Tibial nerve (tissue), 4 donors: ENCODE measurements around the gene CTNNA2. TPM values are rescaled to one million over a fixed set of nuclear protein-coding genes. Genes with fewer than 3 reads are reported as not detected.

Source experiments
- DNase-seq, 2 donors: peaks; one replicate each; pipeline ENCODE4 v3.0.0-alpha.2; 2019; ENCODE audit warnings: low spot score in 2 of 2
- H3K27ac ChIP-seq, 4 donors: fragments of 200-600 bp; sonication (generic) in 3 of 4; one replicate each; pipeline ENCODE4 v1.5.1; 2017 to 2019; ENCODE audit warnings: mild to moderate bottlenecking in 1 of 4
- H3K27me3 ChIP-seq, 2 donors: fragments of 200-600 bp; sonication (generic) in 1 of 2; one replicate each; pipeline versions ENCODE4 v1.5.1 to v1.6.0; 2017 to 2019
- H3K36me3 ChIP-seq, 3 donors: fragments of 200-600 bp; sonication (generic); one replicate each; pipeline ENCODE4 v1.5.1; 2018 to 2019
- H3K4me1 ChIP-seq, 4 donors: fragments of 200-600 bp; sonication (generic) in 3 of 4; one replicate each; pipeline ENCODE4 v1.5.1; 2017 to 2019
- H3K4me3 ChIP-seq, 4 donors: fragments of 200-600 bp; sonication (generic) in 3 of 4; one replicate each; pipeline ENCODE4 v1.5.1; 2017 to 2019; ENCODE audit warnings: mild to moderate bottlenecking in 1 of 4, moderate library complexity in 1 of 4
- H3K9me3 ChIP-seq, 4 donors: fragments of 200-600 bp; sonication (generic) in 3 of 4; one replicate each; pipeline ENCODE4 v1.5.1; 2017 to 2019
- EP300 ChIP-seq, 2 donors: sonication (generic); formaldehyde crosslinking; IDR thresholded peaks; one replicate each; pipeline ENCODE4 v1.6.1; 2017; ENCODE audit warnings: antibody characterized with exemption in 2 of 2, mild to moderate bottlenecking in 1 of 2
- POLR2A ChIP-seq, 2 donors: fragments of 450-650 bp; IDR thresholded peaks; one replicate each; pipeline ENCODE4 v1.6.1; 2017; ENCODE audit warnings: antibody characterized with exemption in 2 of 2, mild to moderate bottlenecking in 2 of 2, moderate library complexity in 2 of 2
- WGBS, 2 donors: methylation state at CpG; one replicate each; pipeline ENCODE4 v1.1.5; 2018; 5-methylcytosine and 5-hydroxymethylcytosine counted together
- total RNA-seq, 4 donors: library from RNA; depleted of rRNA; stranded (reverse); fragments of >200 nt; gene quantifications; one replicate each; pipeline ENCODE4 v1.1.0, GENCODE V29; 2016
- TF ChIP-seq, protein P1 (sequence below), 5 experiments: fragments of 200-600 bp in 3 of 5; fragments of 450-650 bp in 2 of 5; sonication (generic) in 3 of 5; IDR thresholded peaks; one replicate each; pipeline ENCODE4 v1.5.1; 2016 to 2019; ENCODE audit warnings: antibody characterized with exemption in 5 of 5, mild to moderate bottlenecking in 3 of 5, moderate library complexity in 2 of 5

Gene CTNNA2
- total RNA-seq, 4 donors from 2014 or later, result 0.39 to 3.3 (median 0.75) TPM

DNA sequence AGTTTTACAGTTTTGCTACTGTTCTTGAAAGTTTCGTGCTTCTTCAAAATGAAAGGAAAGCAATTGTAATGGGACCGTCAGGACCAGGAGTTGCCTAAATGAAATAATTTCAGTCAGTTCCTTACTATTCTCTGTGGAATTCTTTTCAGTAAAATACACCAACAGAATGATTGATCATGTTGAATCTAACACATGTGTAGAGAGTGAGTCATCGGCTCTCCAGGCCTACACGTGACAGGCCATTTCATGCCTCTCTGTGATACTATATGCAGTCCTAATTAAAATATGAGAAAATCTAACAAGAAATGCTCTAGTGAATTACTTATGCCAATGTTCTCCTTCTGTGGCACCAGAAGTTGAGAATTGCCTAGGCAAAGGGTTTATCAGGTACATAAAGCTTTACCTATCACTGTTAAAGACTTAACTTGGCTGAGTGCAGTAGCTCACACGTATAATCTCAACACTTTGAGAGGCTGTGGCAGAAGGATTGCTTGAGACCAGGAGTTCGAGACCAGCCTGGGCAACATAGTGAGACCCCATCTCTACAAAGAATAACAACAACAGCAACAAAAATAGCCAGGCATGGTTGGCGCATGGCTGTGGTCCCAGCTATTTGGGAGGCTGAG, 592.3 kb downstream of the CTNNA2 start:
- Histone ChIP-seq H3K4me3 (no peak overlapping the region), H3K27me3 (no peaks in the 10 kb centered on the region), H3K36me3 (no peaks in the 10 kb centered on the region), H3K27ac (no peak overlapping the region), H3K4me1 (no peaks in the 10 kb centered on the region), H3K9me3 (no peaks in the 10 kb centered on the region)
- no peak for TF ChIP-seq EP300 (IDR thresholded peaks at IDR 0.05)
- no peak for TF ChIP-seq POLR2A (IDR thresholded peaks at IDR 0.05)
- TF ChIP-seq, protein P1, sequence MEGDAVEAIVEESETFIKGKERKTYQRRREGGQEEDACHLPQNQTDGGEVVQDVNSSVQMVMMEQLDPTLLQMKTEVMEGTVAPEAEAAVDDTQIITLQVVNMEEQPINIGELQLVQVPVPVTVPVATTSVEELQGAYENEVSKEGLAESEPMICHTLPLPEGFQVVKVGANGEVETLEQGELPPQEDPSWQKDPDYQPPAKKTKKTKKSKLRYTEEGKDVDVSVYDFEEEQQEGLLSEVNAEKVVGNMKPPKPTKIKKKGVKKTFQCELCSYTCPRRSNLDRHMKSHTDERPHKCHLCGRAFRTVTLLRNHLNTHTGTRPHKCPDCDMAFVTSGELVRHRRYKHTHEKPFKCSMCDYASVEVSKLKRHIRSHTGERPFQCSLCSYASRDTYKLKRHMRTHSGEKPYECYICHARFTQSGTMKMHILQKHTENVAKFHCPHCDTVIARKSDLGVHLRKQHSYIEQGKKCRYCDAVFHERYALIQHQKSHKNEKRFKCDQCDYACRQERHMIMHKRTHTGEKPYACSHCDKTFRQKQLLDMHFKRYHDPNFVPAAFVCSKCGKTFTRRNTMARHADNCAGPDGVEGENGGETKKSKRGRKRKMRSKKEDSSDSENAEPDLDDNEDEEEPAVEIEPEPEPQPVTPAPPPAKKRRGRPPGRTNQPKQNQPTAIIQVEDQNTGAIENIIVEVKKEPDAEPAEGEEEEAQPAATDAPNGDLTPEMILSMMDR (IDR thresholded peaks at IDR 0.05), result no peak
- 67 to 72% methylated on average over 7 of the region's 7 CpGs for WGBS, 2 donors
- no peak for DNase-seq

DNA sequence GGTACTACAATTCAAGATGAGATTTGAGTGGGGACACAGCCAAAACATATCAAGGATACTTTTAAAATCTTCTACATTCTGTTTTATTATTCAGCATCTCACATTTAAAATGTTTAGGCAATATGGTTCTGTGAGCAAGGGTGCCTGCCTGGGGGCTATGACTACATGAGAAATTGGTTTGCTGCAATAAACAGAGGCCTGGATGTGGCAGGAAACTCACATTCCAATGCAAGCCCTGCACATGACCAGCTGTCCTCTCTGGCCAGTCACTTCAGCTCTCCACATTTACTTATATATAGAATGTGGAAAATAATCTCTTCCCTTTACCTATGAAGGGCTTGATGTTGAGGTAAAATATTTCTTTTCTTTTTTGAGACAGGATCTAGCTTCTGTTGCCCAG, 598.3 kb downstream of the CTNNA2 start:
- H3K4me3 ChIP-seq, result no peak overlapping the region
- no peak for TF ChIP-seq EP300 (IDR thresholded peaks at IDR 0.05)
- TF ChIP-seq, protein P1 (IDR thresholded peaks at IDR 0.05), result no peak
- no peak for TF ChIP-seq POLR2A (IDR thresholded peaks at IDR 0.05)

DNA sequence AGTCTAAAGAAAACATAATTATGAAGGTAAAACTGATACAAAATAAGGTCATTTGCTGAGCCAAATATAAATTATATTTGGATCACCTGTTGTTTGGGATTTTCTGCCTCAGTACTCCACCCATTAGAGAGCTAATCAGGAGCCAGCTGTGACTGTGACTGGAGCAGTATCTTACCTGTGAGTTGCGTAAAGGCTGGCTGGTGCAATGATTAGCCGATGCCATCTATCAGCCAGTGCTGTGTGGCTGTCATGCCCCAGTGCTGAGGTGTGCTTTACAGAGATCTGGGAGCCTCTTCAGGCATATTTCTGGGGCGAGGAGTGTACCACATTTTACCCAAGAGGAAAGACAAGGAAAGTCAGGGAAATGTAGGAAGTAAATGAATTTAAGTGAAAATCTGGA, 599.9 kb downstream of the CTNNA2 start:
- H3K9me3 ChIP-seq, result no peaks in the 10 kb centered on the region
- H3K27ac ChIP-seq, result no peak overlapping the region
- WGBS, 2 donors, result 84 to 90% methylated on average over 3 of the region's 3 CpGs
- H3K4me3 ChIP-seq, result no peak overlapping the region
- H3K36me3 ChIP-seq, result no peaks in the 10 kb centered on the region
- no peaks in the 10 kb centered on the region for H3K4me1 ChIP-seq
- TF ChIP-seq EP300 (IDR thresholded peaks at IDR 0.05) (no peak), POLR2A (IDR thresholded peaks at IDR 0.05) (no peak)
- TF ChIP-seq, protein P1 (IDR thresholded peaks at IDR 0.05), result no peak
- no peaks in the 10 kb centered on the region for H3K27me3 ChIP-seq
- DNase-seq, result no peak

More for the DNA sequence above, 598.3 kb downstream of the CTNNA2 start:
- DNase-seq, result no peak
- Histone ChIP-seq H3K27ac (no peak overlapping the region), H3K36me3 (no peaks in the 10 kb centered on the region), H3K4me1 (no peaks in the 10 kb centered on the region), H3K9me3 (no peaks in the 10 kb centered on the region), H3K27me3 (no peaks in the 10 kb centered on the region)

DNA sequence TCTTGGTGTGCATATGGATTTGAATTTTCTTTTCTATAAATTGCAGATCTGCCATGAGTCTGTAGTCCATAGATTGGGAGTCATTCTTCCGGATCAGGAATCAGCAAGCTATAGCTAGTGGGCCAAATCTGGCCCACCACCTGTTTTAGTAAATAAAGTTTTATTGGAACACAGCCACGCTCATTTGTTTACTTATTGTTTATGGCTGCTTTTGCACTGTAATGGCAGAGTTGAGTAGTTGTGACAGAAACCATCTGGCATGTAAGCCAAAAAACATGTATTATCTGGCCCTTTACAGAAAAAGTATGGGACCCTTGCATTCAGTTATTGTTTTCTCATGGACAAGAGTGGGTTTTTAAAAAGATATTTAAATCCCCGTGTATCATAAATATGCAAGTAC, 600.5 kb downstream of the CTNNA2 start:
- Histone ChIP-seq H3K36me3 (no peaks in the 10 kb centered on the region), H3K27ac (no peak overlapping the region), H3K4me1 (no peaks in the 10 kb centered on the region), H3K27me3 (no peaks in the 10 kb centered on the region), H3K9me3 (no peaks in the 10 kb centered on the region), H3K4me3 (no peak overlapping the region)
- no peak for DNase-seq
- WGBS, 2 donors, result 84 to 87% methylated on average over 3 of the region's 3 CpGs
- TF ChIP-seq POLR2A (IDR thresholded peaks at IDR 0.05) (no peak), EP300 (IDR thresholded peaks at IDR 0.05) (no peak)
- TF ChIP-seq, protein P1 (IDR thresholded peaks at IDR 0.05), result no peak

DNA sequence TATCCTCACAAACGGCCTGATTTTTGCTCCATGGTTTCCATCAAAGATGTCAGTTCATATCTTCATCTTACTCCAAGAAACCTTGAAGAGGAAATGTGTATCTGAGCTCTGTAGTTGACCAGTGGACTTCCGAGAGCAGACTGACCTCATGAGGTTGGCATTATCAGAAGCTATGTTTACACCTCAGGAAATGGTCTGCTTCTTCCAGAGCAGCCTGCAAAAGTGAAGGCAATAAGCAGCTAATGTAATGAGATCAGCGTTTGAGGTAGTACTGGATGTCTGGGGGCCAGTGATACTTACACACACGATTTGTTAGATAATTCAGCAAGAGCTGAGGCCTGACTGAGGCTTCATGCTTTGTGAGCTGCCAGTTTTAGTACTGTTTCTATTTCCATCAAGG, 602.0 kb downstream of the CTNNA2 start:
- DNase-seq, result no peak
- TF ChIP-seq EP300 (IDR thresholded peaks at IDR 0.05) (no peak), POLR2A (IDR thresholded peaks at IDR 0.05) (no peak)
- TF ChIP-seq, protein P1 (IDR thresholded peaks at IDR 0.05), result no peak
- no peaks in the 10 kb centered on the region for H3K36me3 ChIP-seq
- no peak overlapping the region for H3K4me3 ChIP-seq
- no peaks in the 10 kb centered on the region for H3K9me3 ChIP-seq
- no peak overlapping the region for H3K27ac ChIP-seq
- 67 to 78% methylated on average over 4 of the region's 4 CpGs for WGBS, 2 donors
- H3K4me1 ChIP-seq, result no peaks in the 10 kb centered on the region
- no peaks in the 10 kb centered on the region for H3K27me3 ChIP-seq
